Tibial nerve (tissue), 4 donors: ENCODE data around the gene CACNA1I.

ENCODE experiments used
- EP300 ChIP-seq, 2 donors: sonication (generic); formaldehyde crosslinking; IDR thresholded peaks; one replicate each; pipeline ENCODE4 v1.6.1; 2017; ENCODE audit warnings: antibody characterized with exemption in 2 of 2, mild to moderate bottlenecking in 1 of 2
- POLR2A ChIP-seq, 2 donors: fragments of 450-650 bp; IDR thresholded peaks; one replicate each; pipeline ENCODE4 v1.6.1; 2017; ENCODE audit warnings: antibody characterized with exemption in 2 of 2, mild to moderate bottlenecking in 2 of 2, moderate library complexity in 2 of 2
- TF ChIP-seq, protein P1 (sequence below), 5 experiments: fragments of 200-600 bp in 3 of 5; fragments of 450-650 bp in 2 of 5; sonication (generic) in 3 of 5; IDR thresholded peaks; one replicate each; pipeline ENCODE4 v1.5.1; 2016 to 2019; ENCODE audit warnings: antibody characterized with exemption in 5 of 5, mild to moderate bottlenecking in 3 of 5, moderate library complexity in 2 of 5

DNA sequence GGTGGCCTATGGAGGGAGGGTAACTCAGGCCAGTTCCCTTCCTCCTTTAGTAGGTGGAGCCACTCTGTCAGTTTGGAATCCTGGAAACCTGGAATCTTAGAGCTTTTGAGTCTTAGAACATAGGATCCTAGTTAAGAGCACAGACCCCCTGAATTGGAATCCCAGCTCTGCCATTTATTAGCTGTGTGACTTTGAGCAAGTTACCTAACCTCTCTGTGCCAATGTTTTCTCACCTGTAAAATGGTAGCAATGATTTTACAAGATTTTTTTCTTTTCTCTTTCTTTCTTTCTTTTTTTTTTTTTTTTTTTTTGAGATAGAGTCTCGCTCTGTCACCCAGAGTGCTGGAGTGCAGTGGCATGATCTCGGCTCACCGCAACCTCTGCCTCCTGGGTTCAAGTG is 17.1 kb upstream of the CACNA1I start:
- TF ChIP-seq, protein P1, sequence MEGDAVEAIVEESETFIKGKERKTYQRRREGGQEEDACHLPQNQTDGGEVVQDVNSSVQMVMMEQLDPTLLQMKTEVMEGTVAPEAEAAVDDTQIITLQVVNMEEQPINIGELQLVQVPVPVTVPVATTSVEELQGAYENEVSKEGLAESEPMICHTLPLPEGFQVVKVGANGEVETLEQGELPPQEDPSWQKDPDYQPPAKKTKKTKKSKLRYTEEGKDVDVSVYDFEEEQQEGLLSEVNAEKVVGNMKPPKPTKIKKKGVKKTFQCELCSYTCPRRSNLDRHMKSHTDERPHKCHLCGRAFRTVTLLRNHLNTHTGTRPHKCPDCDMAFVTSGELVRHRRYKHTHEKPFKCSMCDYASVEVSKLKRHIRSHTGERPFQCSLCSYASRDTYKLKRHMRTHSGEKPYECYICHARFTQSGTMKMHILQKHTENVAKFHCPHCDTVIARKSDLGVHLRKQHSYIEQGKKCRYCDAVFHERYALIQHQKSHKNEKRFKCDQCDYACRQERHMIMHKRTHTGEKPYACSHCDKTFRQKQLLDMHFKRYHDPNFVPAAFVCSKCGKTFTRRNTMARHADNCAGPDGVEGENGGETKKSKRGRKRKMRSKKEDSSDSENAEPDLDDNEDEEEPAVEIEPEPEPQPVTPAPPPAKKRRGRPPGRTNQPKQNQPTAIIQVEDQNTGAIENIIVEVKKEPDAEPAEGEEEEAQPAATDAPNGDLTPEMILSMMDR (IDR thresholded peaks at IDR 0.05), result no peak
- TF ChIP-seq POLR2A (IDR thresholded peaks at IDR 0.05), result no peak
- no peak for TF ChIP-seq EP300 (IDR thresholded peaks at IDR 0.05)
